Neural cell (in vitro differentiated cells): Measurements from ENCODE around the gene KRTAP10-3. TPM values are rescaled to one million over a fixed set of nuclear protein-coding genes. Genes with fewer than 3 reads are reported as not detected.

Experiments used
- H2AFZ ChIP-seq: fragments of 200-600, 300-800 bp; sonication (generic), shearing (Covaris generic); 2 replicates; pipeline ENCODE4 v1.6.0; 2014; ENCODE audit warnings: low read depth, mild to moderate bottlenecking, antibody characterized with exemption, low read length, moderate library complexity
- H3F3A ChIP-seq: fragments of 200-600 bp; shearing (Covaris generic); 2 replicates; pipeline ENCODE4 v1.6.1; 2016; ENCODE audit warnings: mild to moderate bottlenecking, moderate library complexity, mixed read lengths, antibody characterized with exemption, low read length; ENCODE audit not compliant: insufficient read depth, poor library complexity, severe bottlenecking
- H3K27ac ChIP-seq: fragments of 200-600, 300-800 bp; sonication (generic), shearing (Covaris generic); 2 replicates; pipeline ENCODE4 v1.5.1; 2014; ENCODE audit warnings: mild to moderate bottlenecking, low read length, moderate library complexity
- H3K27me3 ChIP-seq: fragments of 300-800, 200-600 bp; sonication (generic), shearing (Covaris generic); 2 replicates; pipeline ENCODE4 v1.6.0; 2014; ENCODE audit warnings: mild to moderate bottlenecking, low read depth, low read length, moderate library complexity; ENCODE audit not compliant: insufficient read depth
- H3K36me3 ChIP-seq: fragments of 300-800, 200-600 bp; sonication (generic), shearing (Covaris generic); 2 replicates; pipeline ENCODE4 v1.5.1; 2014; ENCODE audit warnings: mild to moderate bottlenecking, antibody characterized with exemption, low read length, moderate library complexity; ENCODE audit not compliant: insufficient read depth
- H3K4me2 ChIP-seq: fragments of 300-800, 200-600 bp; sonication (generic), shearing (Covaris generic); 2 replicates; pipeline ENCODE4 v1.6.0; 2014; ENCODE audit warnings: mild to moderate bottlenecking, low read length
- H3K4me3 ChIP-seq: fragments of 300-800, 200-600 bp; sonication (generic), shearing (Covaris generic); 2 replicates; pipeline ENCODE4 v1.5.1; 2014; ENCODE audit warnings: mild to moderate bottlenecking, low read length, moderate library complexity
- H3K79me2 ChIP-seq: fragments of 200-600 bp; shearing (Covaris generic); replicated peaks from 2 replicates; pipeline ENCODE4 v1.6.0; 2014; ENCODE audit warnings: mild to moderate bottlenecking, low read length, moderate library complexity; ENCODE audit not compliant: insufficient read depth
- H3K9ac ChIP-seq: fragments of 300-800, 200-600 bp; sonication (generic), shearing (Covaris generic); 2 replicates; pipeline ENCODE4 v1.6.1; 2016; ENCODE audit warnings: mild to moderate bottlenecking, low read length, mixed read lengths
- H3K9me2 ChIP-seq: fragments of 200-600 bp; shearing (Covaris generic); 2 replicates; pipeline ENCODE4 v1.6.1; 2016; ENCODE audit warnings: mild to moderate bottlenecking, low read length, mixed read lengths; ENCODE audit not compliant: insufficient read depth
- H3K9me3 ChIP-seq: fragments of 200-600, 300-800 bp; sonication (generic), shearing (Covaris generic); 2 replicates; pipeline ENCODE4 v1.6.1; 2016; ENCODE audit warnings: mild to moderate bottlenecking, mixed run types, low read length, moderate library complexity, mixed read lengths
- H4K20me1 ChIP-seq: fragments of 200-600 bp; shearing (Covaris generic); 2 replicates; pipeline ENCODE4 v1.6.1; 2016; ENCODE audit warnings: mild to moderate bottlenecking, mixed run types; ENCODE audit not compliant: insufficient read depth
- EP300 ChIP-seq: fragments of 450-650 bp; conservative IDR thresholded peaks from 2 replicates; pipeline ENCODE4 v1.6.1; 2014; ENCODE audit warnings: antibody characterized with exemption, mild to moderate bottlenecking, moderate library complexity; ENCODE audit not compliant: poor library complexity, severe bottlenecking
- EZH2 ChIP-seq: fragments of 200-600, 300-800 bp; shearing (Covaris generic), sonication (generic); IDR thresholded peaks from 2 replicates; pipeline ENCODE4 v1.6.1; 2014; ENCODE audit warnings: antibody characterized with exemption, low read length, borderline replicate concordance, mild to moderate bottlenecking; ENCODE audit not compliant: insufficient read depth, poor library complexity, severe bottlenecking
- MXI1 ChIP-seq: fragments of 450-650 bp; conservative IDR thresholded peaks from 2 replicates; pipeline ENCODE4 v1.6.1; 2014; ENCODE audit warnings: antibody characterized with exemption, mild to moderate bottlenecking; ENCODE audit not compliant: poor library complexity, severe bottlenecking
- POLR2AphosphoS5 ChIP-seq: IDR thresholded peaks from 2 replicates; pipeline ENCODE4 v1.6.1; 2012
- RAD21 ChIP-seq: fragments of 450-650 bp; conservative IDR thresholded peaks from 2 replicates; pipeline ENCODE4 v1.6.1; 2014; ENCODE audit warnings: antibody characterized with exemption, mild to moderate bottlenecking, moderate library complexity
- SMC3 ChIP-seq: fragments of 450-650 bp; conservative IDR thresholded peaks from 2 replicates; pipeline ENCODE4 v1.6.1; 2014; ENCODE audit warnings: antibody characterized with exemption, mild to moderate bottlenecking, moderate library complexity; ENCODE audit not compliant: poor library complexity
- TAF1 ChIP-seq: IDR thresholded peaks from 2 replicates; pipeline ENCODE4 v1.6.1; 2012; ENCODE audit warnings: low read depth
- polyA plus RNA-seq: library from polyadenylated mRNA; depleted of rRNA; stranded (reverse); fragments of >200 nt; gene quantifications from 2 replicates; pipeline ENCODE4 v1.2.3, GENCODE V29; 2014
- TF ChIP-seq, protein P1 (sequence below): IDR thresholded peaks from 2 replicates; pipeline ENCODE4 v1.6.1; 2012; ENCODE audit warnings: borderline replicate concordance
- TF ChIP-seq, protein P2 (sequence below): fragments of 450-650 bp; IDR thresholded peaks from 2 replicates; pipeline ENCODE4 v1.5.1; 2014; ENCODE audit warnings: antibody characterized with exemption, mild to moderate bottlenecking, moderate library complexity; ENCODE audit not compliant: poor library complexity, severe bottlenecking

Gene KRTAP10-3
- polyA plus RNA-seq, 1 donor from 2014 or later = not detected

DNA sequence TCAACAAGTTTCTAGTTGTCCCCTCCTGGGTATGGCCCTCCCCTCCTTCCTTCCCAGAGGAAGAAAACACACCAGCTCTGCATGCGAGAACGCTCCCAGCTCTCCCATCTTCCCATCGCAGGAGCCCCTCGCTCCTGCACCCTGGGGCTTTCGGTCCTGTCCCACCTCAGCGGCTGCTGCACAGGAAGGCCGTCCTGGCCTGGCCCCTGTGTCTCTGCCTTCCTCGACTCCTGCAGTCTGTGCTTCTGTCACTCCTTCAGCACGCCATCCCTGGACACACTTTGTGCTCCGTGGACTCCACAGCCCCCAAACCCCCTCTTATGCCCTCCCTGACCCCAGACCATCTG lies 41.8 kb downstream of the KRTAP10-3 start:
- H4K20me1 ChIP-seq = no peaks in the 10 kb centered on the region
- no peak for TF ChIP-seq TAF1
- TF ChIP-seq, protein P1, sequence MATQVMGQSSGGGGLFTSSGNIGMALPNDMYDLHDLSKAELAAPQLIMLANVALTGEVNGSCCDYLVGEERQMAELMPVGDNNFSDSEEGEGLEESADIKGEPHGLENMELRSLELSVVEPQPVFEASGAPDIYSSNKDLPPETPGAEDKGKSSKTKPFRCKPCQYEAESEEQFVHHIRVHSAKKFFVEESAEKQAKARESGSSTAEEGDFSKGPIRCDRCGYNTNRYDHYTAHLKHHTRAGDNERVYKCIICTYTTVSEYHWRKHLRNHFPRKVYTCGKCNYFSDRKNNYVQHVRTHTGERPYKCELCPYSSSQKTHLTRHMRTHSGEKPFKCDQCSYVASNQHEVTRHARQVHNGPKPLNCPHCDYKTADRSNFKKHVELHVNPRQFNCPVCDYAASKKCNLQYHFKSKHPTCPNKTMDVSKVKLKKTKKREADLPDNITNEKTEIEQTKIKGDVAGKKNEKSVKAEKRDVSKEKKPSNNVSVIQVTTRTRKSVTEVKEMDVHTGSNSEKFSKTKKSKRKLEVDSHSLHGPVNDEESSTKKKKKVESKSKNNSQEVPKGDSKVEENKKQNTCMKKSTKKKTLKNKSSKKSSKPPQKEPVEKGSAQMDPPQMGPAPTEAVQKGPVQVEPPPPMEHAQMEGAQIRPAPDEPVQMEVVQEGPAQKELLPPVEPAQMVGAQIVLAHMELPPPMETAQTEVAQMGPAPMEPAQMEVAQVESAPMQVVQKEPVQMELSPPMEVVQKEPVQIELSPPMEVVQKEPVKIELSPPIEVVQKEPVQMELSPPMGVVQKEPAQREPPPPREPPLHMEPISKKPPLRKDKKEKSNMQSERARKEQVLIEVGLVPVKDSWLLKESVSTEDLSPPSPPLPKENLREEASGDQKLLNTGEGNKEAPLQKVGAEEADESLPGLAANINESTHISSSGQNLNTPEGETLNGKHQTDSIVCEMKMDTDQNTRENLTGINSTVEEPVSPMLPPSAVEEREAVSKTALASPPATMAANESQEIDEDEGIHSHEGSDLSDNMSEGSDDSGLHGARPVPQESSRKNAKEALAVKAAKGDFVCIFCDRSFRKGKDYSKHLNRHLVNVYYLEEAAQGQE = no peak
- no peak for TF ChIP-seq SMC3
- no peak for TF ChIP-seq POLR2AphosphoS5
- TF ChIP-seq RAD21 = no peak
- no peak for TF ChIP-seq EP300
- TF ChIP-seq MXI1 = no peak
- no peak for TF ChIP-seq EZH2
- TF ChIP-seq, protein P2, sequence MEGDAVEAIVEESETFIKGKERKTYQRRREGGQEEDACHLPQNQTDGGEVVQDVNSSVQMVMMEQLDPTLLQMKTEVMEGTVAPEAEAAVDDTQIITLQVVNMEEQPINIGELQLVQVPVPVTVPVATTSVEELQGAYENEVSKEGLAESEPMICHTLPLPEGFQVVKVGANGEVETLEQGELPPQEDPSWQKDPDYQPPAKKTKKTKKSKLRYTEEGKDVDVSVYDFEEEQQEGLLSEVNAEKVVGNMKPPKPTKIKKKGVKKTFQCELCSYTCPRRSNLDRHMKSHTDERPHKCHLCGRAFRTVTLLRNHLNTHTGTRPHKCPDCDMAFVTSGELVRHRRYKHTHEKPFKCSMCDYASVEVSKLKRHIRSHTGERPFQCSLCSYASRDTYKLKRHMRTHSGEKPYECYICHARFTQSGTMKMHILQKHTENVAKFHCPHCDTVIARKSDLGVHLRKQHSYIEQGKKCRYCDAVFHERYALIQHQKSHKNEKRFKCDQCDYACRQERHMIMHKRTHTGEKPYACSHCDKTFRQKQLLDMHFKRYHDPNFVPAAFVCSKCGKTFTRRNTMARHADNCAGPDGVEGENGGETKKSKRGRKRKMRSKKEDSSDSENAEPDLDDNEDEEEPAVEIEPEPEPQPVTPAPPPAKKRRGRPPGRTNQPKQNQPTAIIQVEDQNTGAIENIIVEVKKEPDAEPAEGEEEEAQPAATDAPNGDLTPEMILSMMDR = no peak
- H3K9ac ChIP-seq = no peak overlapping the region
- no peak overlapping the region for H2AFZ ChIP-seq
- no peaks in the 10 kb centered on the region for H3F3A ChIP-seq
- no peak overlapping the region for H3K4me2 ChIP-seq
- H3K27me3 ChIP-seq = no peaks in the 10 kb centered on the region
- H3K79me2 ChIP-seq = no peaks in the 10 kb centered on the region
- no peak overlapping the region for H3K4me3 ChIP-seq
- H3K36me3 ChIP-seq = no peaks in the 10 kb centered on the region
- H3K9me2 ChIP-seq = no peaks in the 10 kb centered on the region
- peaks cover 3% of the 10 kb centered on the region for H3K9me3 ChIP-seq
- no peak overlapping the region for H3K27ac ChIP-seq

DNA sequence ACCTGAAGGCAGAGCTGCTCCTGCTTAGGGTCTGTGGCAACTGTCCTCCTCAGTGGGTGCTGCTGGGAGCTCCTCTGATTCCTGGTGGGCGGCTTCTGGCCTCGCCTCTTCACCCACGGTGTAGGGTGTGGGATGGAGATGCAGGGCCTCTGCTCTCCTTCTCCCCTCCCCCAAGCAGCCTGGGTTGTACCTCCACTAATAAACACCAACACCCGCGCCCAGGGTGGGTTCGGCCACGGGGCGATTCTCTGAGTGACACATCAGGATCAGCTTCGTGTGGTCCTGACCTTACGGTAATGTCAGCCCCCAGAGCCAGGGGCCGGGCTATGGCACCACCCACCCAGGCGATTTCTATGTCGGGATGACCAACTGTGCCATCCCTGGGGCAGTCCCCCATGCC lies 42.3 kb downstream of the KRTAP10-3 start:
- no peak overlapping the region for H3K27ac ChIP-seq
- H3K79me2 ChIP-seq = no peaks in the 10 kb centered on the region
- H3K27me3 ChIP-seq = no peaks in the 10 kb centered on the region
- no peak overlapping the region for H3K4me3 ChIP-seq
- no peaks in the 10 kb centered on the region for H3K36me3 ChIP-seq
- no peaks in the 10 kb centered on the region for H4K20me1 ChIP-seq
- no peak overlapping the region for H3K9ac ChIP-seq
- no peak overlapping the region for H2AFZ ChIP-seq
- no peaks in the 10 kb centered on the region for H3K9me2 ChIP-seq
- TF ChIP-seq EZH2 (no peak), POLR2AphosphoS5 (no peak), SMC3 (no peak)
- H3K9me3 ChIP-seq = peaks cover 3% of the 10 kb centered on the region
- H3F3A ChIP-seq = no peaks in the 10 kb centered on the region
- no peak overlapping the region for H3K4me2 ChIP-seq
